ENCODE measurements around the gene EMC10.

- TF ChIP-seq CTCF (IDR thresholded peaks at IDR 0.05; ENCODE audit: extremely low read depth in 1 of 2, insufficient read depth in 1 of 2, low read depth in 1 of 2, low read length in 2 of 2) (no peak), POLR2A (IDR thresholded peaks at IDR 0.05; ENCODE audit: low read depth, low read length) (no peak), POLR2AphosphoS5 (IDR thresholded peaks at IDR 0.05; ENCODE audit: insufficient read depth, low read depth, low read length) (no peak), JUN (IDR thresholded peaks at IDR 0.05; ENCODE audit: borderline replicate concordance, insufficient read depth, insufficient read length, low read depth) (no peak)
Measured at GRCh38 chr19:50475101-50475568, 1.2 kb upstream of the EMC10 start.
